ACHN (cell line): ENCODE data around the gene CEP57.
"Not testable (repeated sequence)": the region's sequence is repeated elsewhere in the genome, so short reads cannot be mapped to it uniquely, and the experiment has no call there.

Source experiments
- DNase-seq: peaks from one replicate; pipeline ENCODE4 v3.0.0-alpha.2; 2015
- in situ Hi-C: cut with HindIII; loops from 2 replicates; pipeline ENCODE4 v1.10.0; 2017; ENCODE audit warnings: low sequenced_read_pairs, low pct_ligation_motif_present, low pct_unique_long_range_greater_than_20kb

CEP57 gene

DNA sequence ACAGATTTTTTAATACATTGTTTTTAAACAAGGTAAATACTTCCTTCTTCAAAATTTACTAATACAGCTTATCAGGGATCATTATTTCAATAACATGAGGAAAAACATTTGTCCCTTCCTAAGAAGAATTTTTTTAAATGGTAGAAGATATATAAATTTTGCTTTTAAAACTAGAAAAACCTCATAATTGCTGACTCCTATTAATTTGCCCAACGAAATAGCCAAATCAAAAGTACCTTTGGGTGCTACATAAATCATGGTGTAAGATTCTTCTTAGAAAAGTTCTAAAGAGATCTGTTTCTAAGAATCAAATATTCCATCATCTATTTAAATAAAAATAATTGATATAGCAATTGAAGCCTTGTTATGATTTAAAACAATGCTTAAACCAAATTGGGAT lies 54.9 kb downstream of the CEP57 start:
- in situ Hi-C loops, result no loop called here
- DNase-seq, result no peak

GRCh38 chr11:95849087-95849825 lies 59.0 kb downstream of the CEP57 start:
- DNase-seq, result peak; percentile 71
- in situ Hi-C loops, result no loop called here

- no peak for DNase-seq
- in situ Hi-C loops, result no loop called here
Measured at GRCh38 chr11:95850137-95850536, 59.8 kb downstream of the CEP57 start.

- in situ Hi-C loops, result no loop called here
Measured at GRCh38 chr11:95853138-95853537, 62.8 kb downstream of the CEP57 start.

GRCh38 chr11:95853862-95854261 lies 63.6 kb downstream of the CEP57 start:
- no peak for DNase-seq
- in situ Hi-C loops, result no loop called here

More at GRCh38 chr11:95853138-95853537, 62.8 kb downstream of the CEP57 start:
- DNase-seq, result no peak

GRCh38 chr11:95854362-95854761 lies 64.1 kb downstream of the CEP57 start:
- DNase-seq, in situ Hi-C loops: not testable (repeated sequence)

DNA sequence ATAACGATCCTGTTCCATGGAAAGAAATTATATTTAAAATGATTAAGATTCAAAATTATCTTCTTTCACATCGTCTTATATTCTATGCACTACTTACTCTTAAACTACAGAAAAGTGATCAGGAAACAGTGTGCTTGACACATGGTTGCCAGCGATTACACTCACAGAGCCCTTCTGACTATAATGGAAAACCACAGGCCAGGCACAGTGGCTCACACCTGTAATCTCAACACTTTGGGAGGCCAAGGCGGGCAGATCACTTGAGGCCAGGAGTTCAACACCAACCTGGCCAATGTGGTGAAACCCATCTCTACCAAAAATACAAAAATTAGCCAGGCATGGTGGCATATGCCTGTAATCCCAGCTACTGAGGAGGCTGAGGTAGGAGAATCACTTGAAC lies 69.7 kb downstream of the CEP57 start:
- in situ Hi-C loops, DNase-seq: not testable (repeated sequence)

- in situ Hi-C loops, result no loop called here
Measured at GRCh38 chr11:95863486-95864140, 73.3 kb downstream of the CEP57 start.

DNA sequence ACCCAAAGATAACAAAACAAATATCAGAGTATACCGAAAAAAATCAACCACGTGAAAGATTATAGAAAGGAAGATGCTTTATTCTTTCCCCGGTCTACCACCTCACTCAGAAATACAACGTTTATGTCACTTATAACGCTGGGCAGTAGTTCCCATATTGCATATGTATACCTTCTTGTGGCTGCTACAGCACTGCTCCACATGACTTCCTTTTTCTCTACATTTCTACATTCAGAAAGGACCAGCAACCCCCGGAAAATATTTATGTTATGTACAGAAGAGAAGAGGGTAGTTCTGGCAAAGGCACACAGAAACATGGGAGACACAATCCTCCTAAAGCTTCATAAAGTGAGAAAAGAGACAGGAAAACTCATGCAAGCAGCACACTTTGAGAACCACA lies 76.8 kb downstream of the CEP57 start:
- no peak for DNase-seq
- in situ Hi-C loops, result no loop called here

More at GRCh38 chr11:95863486-95864140, 73.3 kb downstream of the CEP57 start:
- DNase-seq, result no peak

- in situ Hi-C loops, DNase-seq: not testable (repeated sequence)
Measured at GRCh38 chr11:95870877-95871276, 80.6 kb downstream of the CEP57 start.

DNA sequence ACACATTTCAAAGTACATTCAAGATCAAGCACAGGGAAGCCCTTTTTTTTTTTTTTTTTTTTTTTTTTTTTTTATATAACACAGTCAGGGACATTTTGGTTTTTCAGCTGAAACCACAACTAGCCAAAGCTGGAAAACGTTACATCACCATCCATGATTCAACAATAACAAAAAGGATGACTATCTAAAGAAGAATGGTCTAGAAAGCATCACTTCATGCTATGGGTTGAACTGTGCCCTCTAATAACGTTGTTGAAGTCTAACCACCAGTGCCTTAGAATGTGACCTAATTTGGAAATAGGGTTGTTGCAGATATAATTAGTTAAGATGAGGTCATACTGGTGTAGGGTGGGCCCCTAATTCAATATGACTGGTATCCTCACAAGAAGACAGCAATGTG lies 87.0 kb downstream of the CEP57 start:
- peak; percentile 40 for DNase-seq
- in situ Hi-C loops, result no loop called here
